Measurements from ENCODE around the gene DPF3. TPM values are rescaled to one million over a fixed set of nuclear protein-coding genes. Genes with fewer than 3 reads are reported as not detected.

DPF3 gene
- total RNA-seq, 1 experiment from 2014 or later, result not detected

GRCh38 chr14:72758420-72758819, 135.5 kb downstream of the DPF3 start:
- in situ Hi-C loops (cut with HindIII; ENCODE audit: low pct_unique_long_range_greater_than_20kb, low sequenced_read_pairs) (no loop called here), intact Hi-C loops (cut with micrococcal nuclease; ENCODE audit: unreplicated experiment) (no loop called here)
- Histone ChIP-seq H3K4me1 (ENCODE audit: control insufficient read depth, insufficient read depth, low read length) (no peaks in the 10 kb centered on the region), H3K27ac (ENCODE audit: low read length) (no peak overlapping the region), H3K27me3 (ENCODE audit: control insufficient read depth, insufficient read depth, low read length) (no peaks in the 10 kb centered on the region; the same call in 1 of the 2 replicates), H3K9me3 (ENCODE audit: control insufficient read depth, insufficient read depth, low read depth, low read length) (peaks cover 6% of the 10 kb centered on the region; the same call in 1 of the 2 replicates), H3K4me3 (ENCODE audit: low read depth in 2 of 2, low read length in 2 of 2) (no peak overlapping the region), H3K36me3 (ENCODE audit: control insufficient read depth, insufficient read depth, low read length) (no peaks in the 10 kb centered on the region)
- ChIA-PET CTCF (no interaction called here), POLR2A (no interaction called here)
- BruUV-seq (replicated peaks), result no TSS peak
- TF ChIP-seq SIN3A (IDR thresholded peaks at IDR 0.05; ENCODE audit: borderline replicate concordance, insufficient read depth, low read depth, low read length) (no peak), TCF7L2 (IDR thresholded peaks at IDR 0.05; ENCODE audit: low read depth, low read length) (no peak), REST (IDR thresholded peaks at IDR 0.05; ENCODE audit: insufficient read depth in 1 of 2, low read depth in 2 of 2, low read length in 1 of 2) (no peak), POLR2AphosphoS5 (IDR thresholded peaks at IDR 0.05; ENCODE audit: low read depth, low read length) (no peak), CTCF (IDR thresholded peaks at IDR 0.05) (no peak)
- ATAC-seq, result no peak
- DNase-seq (ENCODE audit: low read depth, low spot score), result no peak

- H3K36me3 ChIP-seq (ENCODE audit: control insufficient read depth, insufficient read depth, low read length), result no peaks in the 10 kb centered on the region
- no peak overlapping the region for H3K27ac ChIP-seq (ENCODE audit: low read length)
- TF ChIP-seq REST (IDR thresholded peaks at IDR 0.05; ENCODE audit: insufficient read depth in 1 of 2, low read depth in 2 of 2, low read length in 1 of 2) (no peak), POLR2AphosphoS5 (IDR thresholded peaks at IDR 0.05; ENCODE audit: low read depth, low read length) (no peak), SIN3A (IDR thresholded peaks at IDR 0.05; ENCODE audit: borderline replicate concordance, insufficient read depth, low read depth, low read length) (no peak), TCF7L2 (IDR thresholded peaks at IDR 0.05; ENCODE audit: low read depth, low read length) (no peak), CTCF (IDR thresholded peaks at IDR 0.05) (no peak)
- in situ Hi-C loops (cut with HindIII; ENCODE audit: low pct_unique_long_range_greater_than_20kb, low sequenced_read_pairs), result no loop called here
- intact Hi-C loops (cut with micrococcal nuclease; ENCODE audit: unreplicated experiment), result no loop called here
- H3K27me3 ChIP-seq (ENCODE audit: control insufficient read depth, insufficient read depth, low read length), result no peaks in the 10 kb centered on the region; the same call in 1 of the 2 replicates
- no TSS peak for BruUV-seq (replicated peaks)
- CTCF ChIA-PET, result no interaction called here
- ATAC-seq, result no peak
- H3K4me3 ChIP-seq (ENCODE audit: low read depth in 2 of 2, low read length in 2 of 2), result no peak overlapping the region
- DNase-seq (ENCODE audit: low read depth, low spot score), result no peak
- H3K4me1 ChIP-seq (ENCODE audit: control insufficient read depth, insufficient read depth, low read length), result no peaks in the 10 kb centered on the region
- POLR2A ChIA-PET, result no interaction called here
- peaks cover 6% of the 10 kb centered on the region; the same call in 1 of the 2 replicates for H3K9me3 ChIP-seq (ENCODE audit: control insufficient read depth, insufficient read depth, low read depth, low read length)
Observed at GRCh38 chr14:72756967-72757366, 136.9 kb downstream of the DPF3 start.
